Measurements from ENCODE around the gene CXCR4. TPM values are rescaled to one million over a fixed set of nuclear protein-coding genes. Genes with fewer than 3 reads are reported as not detected.
A peak's percentile ranks its signal among the peaks of the same experiment; 100 is the strongest.

The CXCR4 gene
- total and polyA plus RNA-seq, 10 of the 15 experiments (the other 5 are each of a cell fraction or from before 2014, with no cell fraction given), result 31.1 to 749 (median 52.7) TPM

DNA sequence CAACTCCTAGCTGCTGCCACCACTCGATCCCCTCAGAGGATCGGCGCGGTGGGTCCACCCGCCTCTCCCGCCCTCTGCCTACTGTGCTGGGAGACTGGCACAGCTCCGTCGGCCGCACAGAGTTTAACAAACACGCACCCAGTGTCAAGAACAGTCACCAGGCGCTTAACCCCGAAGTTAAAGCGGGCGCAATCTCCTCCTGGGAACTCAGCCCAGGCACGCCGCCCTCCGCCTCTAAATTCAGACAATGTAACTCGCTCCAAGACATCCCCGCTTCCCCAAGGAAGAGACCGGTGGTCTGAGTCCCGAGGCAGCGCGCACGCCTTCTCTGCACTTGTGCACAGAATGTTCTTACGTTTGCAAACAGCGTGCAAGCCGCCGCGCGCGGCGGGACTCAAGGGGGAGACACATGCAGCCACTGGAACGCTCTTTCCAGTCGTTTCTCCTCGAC, 533 bp downstream of the CXCR4 start:
- no peaks in the 10 kb centered on the region; the same call in 2 of the 3 replicates for H3K9me3 ChIP-seq (replicated peaks; ENCODE audit: control insufficient read depth, insufficient read depth, low read length)
- H3K4me3 ChIP-seq, result peak overlapping the region; percentile 85
- TSS peak; percentile 59 for BruUV-seq (replicated peaks)
- ChIA-PET POLR2A (interaction anchor here (0.8 to 1.2 kb wide), 6 partner anchors 9 to 95 kb away, joined by 3 to 6 read pairs (median 4); no protein-coding TSS in a partner anchor), SMC1A (ENCODE audit: uncharacterized antibody, unreplicated experiment) (interaction anchor here (0.6 to 1.2 kb wide), 4 partner anchors 8 to 120 kb away, joined by 3 to 5 read pairs (median 3); no protein-coding TSS in a partner anchor), CTCF (interaction anchor here (1.0 kb wide), 1 partner anchor 58 kb away, joined by 6 read pairs; no protein-coding TSS in a partner anchor), RAD21 (ENCODE audit: unreplicated experiment) (interaction anchor here (0.8 to 1.2 kb wide), 4 partner anchors 13 to 60 kb away, joined by 3 to 4 read pairs (median 3); no protein-coding TSS in a partner anchor)
- FAIRE-seq, result no peak
- peaks cover 2% of the 10 kb centered on the region; the same call in 1 of the 2 replicates for H3K4me1 ChIP-seq (ENCODE audit: control insufficient read depth, insufficient read depth, low read length)
- in situ Hi-C loops (cut with MboI), result loop anchor here (5.0 kb wide), 1 partner anchor 200 kb away; no protein-coding TSS in a partner anchor
- H3K9ac ChIP-seq (ENCODE audit: control insufficient read depth, insufficient read depth, low read length), result peak overlapping the region; percentile 57
- peak overlapping the region; percentile 95 for H3K4me2 ChIP-seq (ENCODE audit: control insufficient read depth, insufficient read depth)
- no peaks in the 10 kb centered on the region for H4K20me1 ChIP-seq (ENCODE audit: control insufficient read depth, insufficient read depth)
- H2AFZ ChIP-seq (ENCODE audit: control insufficient read depth, low read depth, low read length), result peak overlapping the region; percentile 38
- H3K79me2 ChIP-seq (ENCODE audit: control insufficient read depth, insufficient read depth, low read length), result 0 out of 2 replicates have a peak, but pooled peaks cover 2% of the 10 kb centered on the region
- intact Hi-C loops (cut with micrococcal nuclease; ENCODE audit: unreplicated experiment), result loop anchor here (1.0 to 5.0 kb wide), 6 partner anchors 60 to 261 kb away; partner anchors contain the start of gene DARS1
- H3K27me3 ChIP-seq (replicated peaks in 1 of 2; ENCODE audit: control insufficient read depth in 2 of 2, insufficient read depth in 2 of 2, low read length in 1 of 2), result peaks cover 0 to 12% of the 10 kb centered on the region in 2 experiments
- peak; percentile 17 for ATAC-seq
- WGBS (ENCODE audit: insufficient coverage, insufficient replicate concordance, low lambda C conversion rate, missing lambda C conversion rate), result 2% methylated on average over 35 of the region's 35 CpGs
- peak overlapping the region; percentile 40; the same call in 1 of the 2 replicates for H3K27ac ChIP-seq (ENCODE audit: control insufficient read depth, insufficient read depth)
- peaks cover 0 to 4% of the 10 kb centered on the region in 2 experiments; a peak in 2 of 4 replicates for H3K36me3 ChIP-seq (ENCODE audit: control insufficient read depth in 2 of 2, insufficient read depth in 2 of 2, low read length in 1 of 2)
- no peak for DNase-seq (ENCODE audit: low read depth, low spot score)
- no peak for TF ChIP-seq HCFC1 (IDR thresholded peaks at IDR 0.05; ENCODE audit: low read length)
- TF ChIP-seq, protein P1, sequence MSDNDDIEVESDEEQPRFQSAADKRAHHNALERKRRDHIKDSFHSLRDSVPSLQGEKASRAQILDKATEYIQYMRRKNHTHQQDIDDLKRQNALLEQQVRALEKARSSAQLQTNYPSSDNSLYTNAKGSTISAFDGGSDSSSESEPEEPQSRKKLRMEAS (IDR thresholded peaks at IDR 0.05; ENCODE audit: low read depth, low read length), result peak; percentile 13; the same call in 1 of the 2 replicates
- 0 out of 2 replicates have a peak, but pooled peaks have one; percentile 11 for TF ChIP-seq POLR2AphosphoS2 (IDR thresholded peaks at IDR 0.05; ENCODE audit: low read depth, low read length)
- TF ChIP-seq TAF1 (IDR thresholded peaks at IDR 0.05; ENCODE audit: borderline replicate concordance, low read depth, low read length), result no peak
- 0 out of 2 replicates have a peak, but pooled peaks have one; percentile 9 for TF ChIP-seq NBN (IDR thresholded peaks at IDR 0.05)
- TF ChIP-seq POU2F2 (IDR thresholded peaks at IDR 0.05; ENCODE audit: borderline replicate concordance, low read depth, low read length), result peak; percentile 8; the same call in 1 of the 3 replicates
- no peak for TF ChIP-seq FOXK2 (IDR thresholded peaks at IDR 0.05)
- TF ChIP-seq, protein P2, sequence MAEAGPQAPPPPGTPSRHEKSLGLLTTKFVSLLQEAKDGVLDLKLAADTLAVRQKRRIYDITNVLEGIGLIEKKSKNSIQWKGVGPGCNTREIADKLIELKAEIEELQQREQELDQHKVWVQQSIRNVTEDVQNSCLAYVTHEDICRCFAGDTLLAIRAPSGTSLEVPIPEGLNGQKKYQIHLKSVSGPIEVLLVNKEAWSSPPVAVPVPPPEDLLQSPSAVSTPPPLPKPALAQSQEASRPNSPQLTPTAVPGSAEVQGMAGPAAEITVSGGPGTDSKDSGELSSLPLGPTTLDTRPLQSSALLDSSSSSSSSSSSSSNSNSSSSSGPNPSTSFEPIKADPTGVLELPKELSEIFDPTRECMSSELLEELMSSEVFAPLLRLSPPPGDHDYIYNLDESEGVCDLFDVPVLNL (IDR thresholded peaks at IDR 0.05; ENCODE audit: low read depth, low read length), result 0 out of 2 replicates have a peak, but pooled peaks have one; percentile 4
- TF ChIP-seq, protein P3, sequence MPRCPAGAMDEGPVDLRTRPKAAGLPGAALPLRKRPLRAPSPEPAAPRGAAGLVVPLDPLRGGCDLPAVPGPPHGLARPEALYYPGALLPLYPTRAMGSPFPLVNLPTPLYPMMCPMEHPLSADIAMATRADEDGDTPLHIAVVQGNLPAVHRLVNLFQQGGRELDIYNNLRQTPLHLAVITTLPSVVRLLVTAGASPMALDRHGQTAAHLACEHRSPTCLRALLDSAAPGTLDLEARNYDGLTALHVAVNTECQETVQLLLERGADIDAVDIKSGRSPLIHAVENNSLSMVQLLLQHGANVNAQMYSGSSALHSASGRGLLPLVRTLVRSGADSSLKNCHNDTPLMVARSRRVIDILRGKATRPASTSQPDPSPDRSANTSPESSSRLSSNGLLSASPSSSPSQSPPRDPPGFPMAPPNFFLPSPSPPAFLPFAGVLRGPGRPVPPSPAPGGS (IDR thresholded peaks at IDR 0.05; ENCODE audit: borderline replicate concordance, insufficient read depth, low read depth, low read length, poor library complexity, severe bottlenecking), result peak; percentile 8
- no peak for TF ChIP-seq SP1 (IDR thresholded peaks at IDR 0.05; ENCODE audit: low read depth, low read length)
- TF ChIP-seq ZNF217 (IDR thresholded peaks at IDR 0.05), result no peak
- TF ChIP-seq RB1 (IDR thresholded peaks at IDR 0.05; ENCODE audit: borderline replicate concordance), result 0 out of 2 replicates have a peak, but pooled peaks have one; percentile 72
- TF ChIP-seq ZNF207 (IDR thresholded peaks at IDR 0.05; ENCODE audit: borderline replicate concordance), result no peak
- no peak for TF ChIP-seq RAD51 (IDR thresholded peaks at IDR 0.05)
- TF ChIP-seq, protein P4, sequence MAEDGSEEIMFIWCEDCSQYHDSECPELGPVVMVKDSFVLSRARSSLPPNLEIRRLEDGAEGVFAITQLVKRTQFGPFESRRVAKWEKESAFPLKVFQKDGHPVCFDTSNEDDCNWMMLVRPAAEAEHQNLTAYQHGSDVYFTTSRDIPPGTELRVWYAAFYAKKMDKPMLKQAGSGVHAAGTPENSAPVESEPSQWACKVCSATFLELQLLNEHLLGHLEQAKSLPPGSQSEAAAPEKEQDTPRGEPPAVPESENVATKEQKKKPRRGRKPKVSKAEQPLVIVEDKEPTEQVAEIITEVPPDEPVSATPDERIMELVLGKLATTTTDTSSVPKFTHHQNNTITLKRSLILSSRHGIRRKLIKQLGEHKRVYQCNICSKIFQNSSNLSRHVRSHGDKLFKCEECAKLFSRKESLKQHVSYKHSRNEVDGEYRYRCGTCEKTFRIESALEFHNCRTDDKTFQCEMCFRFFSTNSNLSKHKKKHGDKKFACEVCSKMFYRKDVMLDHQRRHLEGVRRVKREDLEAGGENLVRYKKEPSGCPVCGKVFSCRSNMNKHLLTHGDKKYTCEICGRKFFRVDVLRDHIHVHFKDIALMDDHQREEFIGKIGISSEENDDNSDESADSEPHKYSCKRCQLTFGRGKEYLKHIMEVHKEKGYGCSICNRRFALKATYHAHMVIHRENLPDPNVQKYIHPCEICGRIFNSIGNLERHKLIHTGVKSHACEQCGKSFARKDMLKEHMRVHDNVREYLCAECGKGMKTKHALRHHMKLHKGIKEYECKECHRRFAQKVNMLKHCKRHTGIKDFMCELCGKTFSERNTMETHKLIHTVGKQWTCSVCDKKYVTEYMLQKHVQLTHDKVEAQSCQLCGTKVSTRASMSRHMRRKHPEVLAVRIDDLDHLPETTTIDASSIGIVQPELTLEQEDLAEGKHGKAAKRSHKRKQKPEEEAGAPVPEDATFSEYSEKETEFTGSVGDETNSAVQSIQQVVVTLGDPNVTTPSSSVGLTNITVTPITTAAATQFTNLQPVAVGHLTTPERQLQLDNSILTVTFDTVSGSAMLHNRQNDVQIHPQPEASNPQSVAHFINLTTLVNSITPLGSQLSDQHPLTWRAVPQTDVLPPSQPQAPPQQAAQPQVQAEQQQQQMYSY (CRISPR knock-in tag; IDR thresholded peaks at IDR 0.05), result peak; percentile 58; the same call in 1 of the 2 replicates
- 0 out of 2 replicates have a peak, but pooled peaks have one; percentile 8 for TF ChIP-seq ZSCAN29 (IDR thresholded peaks at IDR 0.05)

Data from GM12878 (cell line).